Cardiac septum (tissue), 1 donor: ENCODE measurements around the gene JMY. TPM values are rescaled to one million over a fixed set of nuclear protein-coding genes. Genes with fewer than 3 reads are reported as not detected.
"Not testable (repeated sequence)": the region's sequence is repeated elsewhere in the genome, so short reads cannot be mapped to it uniquely, and the experiment has no call there.

ENCODE experiments used
- DNase-seq: peaks from one replicate; pipeline ENCODE4 v3.0.0-alpha.2; 2020; ENCODE audit warnings: low spot score
- intact Hi-C: fragments of 100-400 bp; cut with DNase I; formaldehyde crosslinking; loops from one replicate; pipeline ENCODE4 v1.14.0; 2022
- total RNA-seq: library from RNA; stranded (reverse); fragmentation: NEBNext Ultra II Directional; extraction: Animal tissue kit (Norgen Biotek cat#: 25700); gene quantifications from one replicate; pipeline ENCODE4 v1.2.1, GENCODE V29; 2021
- donor health status: DM: no; HTN: no; CAD: no.

The JMY gene
- total RNA-seq, 1 donor from 2014 or later: 10.3 TPM

GRCh38 chr5:79236362-79236969 lies 535 bp downstream of the JMY start:
- no peak for DNase-seq

GRCh38 chr5:79236970-79237739 lies 1.2 kb downstream of the JMY start:
- DNase-seq: no peak
- intact Hi-C loops: loop anchor here (5.0 kb wide), 2 partner anchors 225 to 275 kb away; partner anchors contain the start of gene HOMER1

More at GRCh38 chr5:79236362-79236969, 535 bp downstream of the JMY start:
- intact Hi-C loops: loop anchor here (5.0 kb wide), 2 partner anchors 226 to 276 kb away; partner anchors contain the start of gene HOMER1

- intact Hi-C loops: loop anchor here (5.0 kb wide), 2 partner anchors 224 to 274 kb away; partner anchors contain the start of gene HOMER1
- DNase-seq: no peak
These were observed 2.0 kb downstream of the JMY start for GRCh38 chr5:79237740-79238560.

GRCh38 chr5:79240561-79240960 lies 4.6 kb downstream of the JMY start:
- no peak for DNase-seq
- intact Hi-C loops: no loop called here

GRCh38 chr5:79241535-79241979 lies 5.6 kb downstream of the JMY start:
- DNase-seq: no peak
- intact Hi-C loops: no loop called here

- intact Hi-C loops: no loop called here
- DNase-seq: no peak
These were observed 6.5 kb downstream of the JMY start for GRCh38 chr5:79242242-79243039.

- no peak for DNase-seq
- intact Hi-C loops: no loop called here
These were observed 7.3 kb downstream of the JMY start for GRCh38 chr5:79243224-79243623.

- not testable (repeated sequence) for DNase-seq
- intact Hi-C loops: loop anchor here (10.0 kb wide), 1 partner anchor 281 kb away; no protein-coding TSS in a partner anchor
These were observed 18.1 kb downstream of the JMY start for GRCh38 chr5:79254067-79254466.

GRCh38 chr5:79255786-79256557 lies 20.0 kb downstream of the JMY start:
- DNase-seq: no peak
- intact Hi-C loops: loop anchor here (10.0 kb wide), 1 partner anchor 279 kb away; no protein-coding TSS in a partner anchor

GRCh38 chr5:79256563-79256962 lies 20.6 kb downstream of the JMY start:
- no peak for DNase-seq
- intact Hi-C loops: loop anchor here (10.0 kb wide), 1 partner anchor 278 kb away; no protein-coding TSS in a partner anchor

- intact Hi-C loops: loop anchor here (10.0 kb wide), 1 partner anchor 277 kb away; no protein-coding TSS in a partner anchor
- DNase-seq: no peak
These were observed 21.4 kb downstream of the JMY start for GRCh38 chr5:79257314-79257713.

- no peak for DNase-seq
- intact Hi-C loops: loop anchor here (10.0 kb wide), 1 partner anchor 276 kb away; no protein-coding TSS in a partner anchor
These were observed 22.9 kb downstream of the JMY start for GRCh38 chr5:79258801-79259200.

GRCh38 chr5:79259383-79259782 lies 23.5 kb downstream of the JMY start:
- DNase-seq: no peak
- intact Hi-C loops: loop anchor here (10.0 kb wide), 1 partner anchor 275 kb away; no protein-coding TSS in a partner anchor

- intact Hi-C loops: loop anchor here (10.0 kb wide), 1 partner anchor 275 kb away; no protein-coding TSS in a partner anchor
- no peak for DNase-seq
These were observed 23.9 kb downstream of the JMY start for GRCh38 chr5:79259810-79260209.

GRCh38 chr5:79261897-79262296 lies 26.0 kb downstream of the JMY start:
- DNase-seq: no peak
- intact Hi-C loops: no loop called here

- intact Hi-C loops: no loop called here
- DNase-seq: no peak
These were observed 27.4 kb downstream of the JMY start for GRCh38 chr5:79263290-79263689.

GRCh38 chr5:79267180-79267579 lies 31.2 kb downstream of the JMY start:
- intact Hi-C loops: no loop called here
- no peak for DNase-seq

GRCh38 chr5:79269733-79270166 lies 33.8 kb downstream of the JMY start:
- no peak for DNase-seq
- intact Hi-C loops: no loop called here
